OCI-M2 (cell line): ENCODE data around the gene THAP2.
A peak's percentile ranks its signal among the peaks of the same experiment; 100 is the strongest.

Source experiments
- DNase-seq: peaks from one replicate; lab custom pipeline; 2025; ENCODE audit not compliant: unreplicated experiment; lab: John Stamatoyannopoulos, UW

THAP2 gene

DNA sequence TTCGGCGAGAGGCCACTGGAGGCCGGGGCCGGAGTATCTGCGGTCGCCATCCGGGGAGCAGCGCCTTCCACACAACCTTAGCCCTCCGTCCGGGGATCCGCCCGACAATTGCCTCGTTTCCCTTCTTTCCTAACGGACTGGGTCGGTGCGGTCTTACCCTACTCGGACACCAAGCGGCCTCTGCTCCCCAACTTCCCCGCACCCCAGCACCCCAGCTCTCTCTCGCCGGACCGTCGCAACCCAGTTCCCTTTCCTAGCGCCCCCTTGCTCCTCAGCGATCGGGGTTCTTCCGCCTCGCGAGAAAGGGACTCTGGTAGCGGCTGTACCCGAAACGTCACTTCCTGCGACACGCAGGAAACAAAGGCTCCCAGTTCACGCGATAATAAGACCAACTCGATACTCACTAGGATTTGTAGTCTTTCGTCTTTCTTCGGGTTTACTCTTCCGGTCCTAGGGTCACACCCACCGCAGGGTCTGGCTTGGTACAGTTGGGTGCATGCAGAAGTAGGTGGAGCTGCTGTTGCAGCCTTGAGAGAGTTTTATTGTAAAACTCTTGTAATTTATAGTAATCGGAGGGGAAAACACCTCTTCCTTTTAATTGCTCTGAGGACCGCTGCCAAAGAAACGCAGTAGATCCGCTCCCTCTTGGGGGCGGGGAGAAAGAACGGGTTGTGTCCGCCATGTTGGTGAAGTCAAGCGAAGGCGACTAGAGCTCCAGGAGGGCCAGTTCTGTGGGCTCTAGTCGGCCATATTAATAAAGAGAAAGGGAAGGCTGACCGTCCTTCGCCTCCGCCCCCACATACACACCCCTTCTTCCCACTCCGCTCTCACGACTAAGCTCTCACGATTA lies at the start of gene THAP2, which contains the start of gene ZFC3H1:
THAP2 (plus strand) TSS at position 741 of the 850 bp plus-strand sequence. CDS start 209 bp downstream, outside the sequence.
ZFC3H1 (minus strand) TSS at position 288 of the 850 bp plus-strand sequence; CDS start at position 50, 238 bp downstream.
- DNase-seq, result peak; percentile 94

DNA sequence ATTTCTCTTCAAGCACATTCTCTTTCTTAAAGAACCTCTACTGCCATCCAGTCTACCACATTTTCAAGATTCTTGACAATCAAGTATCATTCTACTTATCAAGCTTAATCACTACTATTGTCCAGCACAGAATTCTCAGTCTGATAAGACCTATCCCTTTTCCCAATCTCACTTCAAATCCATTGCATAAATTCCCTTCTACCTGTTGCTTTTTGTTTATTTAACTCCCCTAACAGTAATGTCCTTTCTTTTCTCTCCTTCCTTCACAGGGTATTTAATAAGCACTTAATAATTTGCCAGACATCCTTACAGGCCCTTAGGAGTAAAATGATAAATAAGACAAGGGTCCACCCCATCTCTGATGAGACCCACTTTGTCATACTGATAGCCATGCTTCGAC lies 42.2 kb upstream of the THAP2 start:
- DNase-seq, result no peak

DNA sequence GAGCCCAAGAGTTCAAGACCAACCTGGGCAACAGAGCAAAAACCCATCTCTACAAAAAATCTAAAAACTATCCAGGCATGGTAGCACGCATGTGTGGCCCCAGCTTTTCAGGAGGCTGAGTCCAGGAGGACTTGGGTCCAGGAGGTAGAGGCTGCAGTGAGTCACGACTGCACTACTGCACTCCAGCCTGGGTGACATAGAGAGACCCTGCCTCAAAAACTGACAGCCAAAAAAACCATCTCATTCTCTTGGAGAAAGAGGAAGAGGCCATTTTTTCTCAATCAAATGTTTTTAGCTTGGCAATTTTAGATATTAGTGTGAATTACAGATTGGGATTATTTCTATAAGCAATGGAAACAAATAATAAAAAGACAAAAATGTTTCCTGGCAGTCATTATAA lies 38.6 kb upstream of the THAP2 start:
- no peak for DNase-seq

DNA sequence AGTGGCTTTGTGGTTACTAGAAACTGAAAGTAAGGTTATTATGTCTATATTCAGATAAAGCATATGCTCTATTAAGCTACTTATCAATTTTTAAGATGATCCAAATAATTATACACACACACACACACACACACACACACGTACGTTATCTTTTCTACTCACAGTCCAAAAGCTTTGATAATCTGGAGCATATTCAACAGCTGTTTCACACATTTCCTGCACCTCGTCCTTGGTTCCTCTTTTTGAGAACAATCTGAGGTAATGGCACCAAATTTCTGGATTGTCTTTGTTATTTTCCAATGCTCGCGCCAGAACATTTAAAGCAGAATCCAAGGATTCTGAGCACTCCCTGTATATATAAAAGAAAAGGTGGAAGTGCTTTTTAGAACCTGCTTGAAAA lies 38.0 kb upstream of the THAP2 start:
- DNase-seq, result no peak

DNA sequence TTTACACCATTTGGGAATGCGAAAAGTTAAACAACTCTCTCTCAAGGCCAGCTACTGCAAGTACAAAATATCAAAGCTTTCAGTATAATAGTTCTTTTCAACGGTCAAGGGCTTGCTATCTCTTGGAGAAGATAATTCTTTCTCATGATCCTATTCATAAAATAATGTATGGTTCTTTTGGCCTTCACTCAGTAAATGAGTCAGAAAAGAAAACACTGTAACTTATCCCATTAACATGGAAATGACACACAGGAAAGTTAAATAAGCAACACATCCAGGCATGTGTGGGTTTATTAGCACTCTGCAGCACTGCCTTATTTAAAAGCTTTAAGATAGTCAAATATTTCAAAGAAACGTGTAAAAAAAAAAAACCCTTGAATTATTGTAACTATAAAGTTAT lies 37.3 kb upstream of the THAP2 start:
- DNase-seq, result no peak

DNA sequence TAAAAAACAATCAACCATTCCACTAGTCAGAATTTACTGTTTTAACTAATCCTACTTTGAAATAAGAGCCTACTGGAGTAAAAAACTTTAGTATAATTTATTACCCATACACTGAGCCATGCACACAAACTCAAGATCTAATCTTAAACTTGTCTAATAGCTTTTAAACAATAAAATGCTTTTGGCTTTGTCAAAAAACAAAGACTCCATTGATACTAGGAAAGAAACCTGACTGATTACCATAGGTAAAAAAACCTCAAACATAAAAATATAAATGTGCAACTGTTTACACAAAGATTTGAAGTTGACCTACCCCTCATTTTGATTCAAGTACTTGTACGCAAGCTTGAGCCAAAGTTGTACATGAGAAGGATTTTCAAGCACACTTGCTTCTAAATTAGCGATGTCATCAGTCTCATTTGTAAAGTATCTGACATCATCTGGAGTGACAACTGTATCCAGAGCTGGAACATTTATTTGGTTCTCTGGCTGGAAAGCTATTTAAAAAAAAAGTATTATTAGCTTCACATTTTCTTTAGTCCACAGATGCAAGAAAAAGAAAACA lies 36.6 kb upstream of the THAP2 start:
- DNase-seq, result no peak

DNA sequence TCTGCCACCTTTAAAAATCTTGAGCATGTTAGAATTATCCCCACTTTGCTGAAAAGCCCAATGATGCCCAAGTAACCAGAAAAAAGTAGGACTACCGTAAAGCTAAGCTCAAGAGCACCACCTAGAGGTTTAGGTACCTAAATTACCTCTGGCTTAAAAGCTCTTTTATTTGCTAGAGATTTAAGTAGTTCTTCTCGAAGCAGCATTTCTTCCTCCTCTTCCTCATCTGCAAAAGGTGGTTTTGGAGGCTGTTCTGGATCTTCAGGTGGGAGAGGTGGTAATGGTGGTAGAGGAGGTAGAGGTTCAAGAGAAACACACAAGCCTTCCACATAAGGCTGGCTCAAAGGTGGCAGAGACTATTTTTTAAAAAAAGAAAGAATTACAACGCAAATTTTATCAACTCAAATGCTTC lies 27.4 kb upstream of the THAP2 start:
- no peak for DNase-seq

DNA sequence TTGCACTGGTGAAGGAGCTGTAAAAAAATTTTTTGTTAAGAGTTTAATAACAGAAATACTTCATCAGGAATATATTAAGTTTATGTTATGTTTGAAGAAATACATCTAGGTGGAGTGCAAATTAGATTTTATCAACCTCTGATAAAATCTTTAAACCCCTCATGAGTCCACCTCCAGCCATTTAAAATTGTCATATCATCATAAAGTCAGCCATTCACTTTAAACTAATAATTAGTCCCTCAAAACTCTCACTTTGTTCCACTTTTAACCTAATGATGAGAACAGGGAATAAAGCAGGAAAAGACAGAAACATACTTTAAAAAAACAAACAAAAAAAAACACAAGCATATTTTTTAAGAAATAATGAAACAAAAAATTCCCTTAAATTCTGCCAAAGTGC lies 25.6 kb upstream of the THAP2 start:
- no peak for DNase-seq

DNA sequence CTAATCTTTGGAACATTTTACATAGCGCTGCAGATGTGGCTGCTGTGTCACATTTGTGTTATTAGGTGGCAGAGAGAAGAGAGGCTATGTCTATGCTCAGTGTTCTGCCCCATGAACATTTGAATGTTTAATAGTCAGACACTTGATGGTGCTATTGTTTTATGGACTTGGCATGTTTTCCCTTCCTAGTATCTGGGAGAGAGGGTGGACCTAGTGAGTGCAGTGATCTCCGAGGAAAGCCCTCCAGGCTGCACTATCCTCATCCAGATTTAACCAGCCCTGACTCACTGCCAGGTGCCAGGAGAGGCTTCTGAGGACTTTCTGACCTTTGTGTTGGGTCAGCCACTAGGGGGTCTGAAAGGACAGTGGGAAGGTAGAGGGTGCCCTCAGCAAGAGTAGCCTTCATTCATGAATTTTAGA lies 24.8 kb upstream of the THAP2 start:
- DNase-seq, result no peak

DNA sequence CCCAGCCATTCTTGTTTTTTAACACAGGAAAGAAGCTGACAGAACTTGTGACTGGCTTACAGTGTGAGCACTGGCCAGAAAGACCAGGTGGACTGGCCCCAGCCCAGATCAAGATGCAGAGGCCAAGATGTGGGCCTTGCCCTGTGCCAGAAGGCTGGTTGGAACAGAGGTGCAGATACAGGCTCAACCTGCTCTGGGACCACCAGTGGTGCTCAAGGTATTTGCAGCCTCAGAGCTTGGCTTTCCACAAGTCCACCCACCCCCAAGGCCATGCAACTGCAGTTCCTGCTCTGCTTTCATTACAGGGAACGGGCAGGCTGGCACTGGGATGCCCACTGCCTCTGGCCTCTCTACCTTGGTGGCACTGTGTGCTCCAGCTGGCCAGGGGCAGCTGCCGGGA lies 23.8 kb upstream of the THAP2 start:
- no peak for DNase-seq

DNA sequence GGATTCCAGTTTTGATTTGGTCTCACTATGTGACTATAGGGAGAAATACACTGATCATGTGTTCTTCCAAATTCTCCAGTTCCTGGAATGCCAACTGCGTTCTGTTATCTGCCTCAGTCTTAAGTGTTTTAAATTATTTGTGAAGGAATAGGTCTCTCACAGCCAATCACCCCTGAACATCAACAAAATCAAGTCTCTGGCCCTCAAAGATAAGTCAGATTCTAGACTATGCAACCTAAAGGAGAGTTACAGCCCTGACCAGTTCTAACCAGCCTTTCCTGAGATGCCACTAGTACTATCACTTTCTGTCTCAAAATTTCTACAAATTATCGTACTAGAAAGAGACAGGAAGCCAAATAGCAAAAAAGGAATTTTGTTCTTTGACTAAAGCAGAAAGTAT lies 22.7 kb upstream of the THAP2 start:
- DNase-seq, result no peak

DNA sequence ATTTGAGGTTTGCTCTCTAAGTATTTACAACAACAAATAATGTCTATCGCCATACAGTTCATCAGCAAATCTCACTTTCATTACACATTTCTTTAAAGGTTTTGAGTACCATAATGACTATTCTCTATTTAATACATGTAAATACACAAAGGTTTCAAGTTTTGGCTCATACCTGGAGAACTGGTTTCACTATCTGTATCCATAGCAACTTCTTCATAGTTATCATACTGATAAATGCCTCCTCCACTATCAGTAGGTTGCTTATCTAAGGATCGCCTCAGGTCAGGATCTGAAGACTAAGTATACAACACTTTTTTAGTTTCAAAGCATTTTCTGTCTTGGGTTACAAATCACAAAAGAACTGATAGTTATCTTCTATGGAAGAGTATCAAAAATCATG lies 21.8 kb upstream of the THAP2 start:
- DNase-seq, result no peak

DNA sequence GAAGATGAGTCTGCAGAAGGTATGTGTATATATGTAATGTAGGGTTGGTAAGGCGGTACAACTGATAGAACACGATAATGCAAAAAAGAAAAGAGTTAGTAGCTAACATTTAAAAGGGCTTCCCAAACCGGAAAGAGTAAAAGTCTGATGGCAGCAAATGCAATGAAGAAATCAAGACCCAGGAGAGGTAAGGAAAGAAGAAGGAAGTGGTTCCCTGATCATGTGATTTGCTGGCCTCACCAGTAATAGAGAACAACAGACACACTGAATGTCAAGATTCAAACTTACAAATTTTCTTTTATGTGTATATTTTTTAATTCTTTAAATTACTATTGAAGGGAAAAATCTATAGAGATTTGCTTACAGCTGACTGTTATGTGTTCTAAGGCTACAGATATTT lies 18.8 kb upstream of the THAP2 start:
- no peak for DNase-seq

DNA sequence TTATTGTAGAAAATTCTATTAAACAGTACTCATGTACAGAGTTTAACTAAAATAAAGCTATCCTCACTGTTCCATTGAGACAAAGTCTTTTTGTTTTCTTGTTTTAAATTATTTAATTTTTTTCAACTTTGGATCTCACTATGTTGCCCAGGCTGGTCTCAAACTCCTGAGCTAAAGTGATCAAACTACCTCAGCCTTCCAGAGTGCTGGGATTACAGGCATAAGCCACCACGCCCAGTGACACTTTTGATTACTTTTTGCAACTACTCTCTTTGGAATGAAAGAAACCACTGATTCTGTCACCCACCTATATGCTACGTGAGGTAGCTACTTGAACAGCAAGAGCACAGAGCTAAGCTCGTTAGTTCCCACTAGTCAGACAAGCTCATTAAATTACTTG lies 17.6 kb upstream of the THAP2 start:
- no peak for DNase-seq

DNA sequence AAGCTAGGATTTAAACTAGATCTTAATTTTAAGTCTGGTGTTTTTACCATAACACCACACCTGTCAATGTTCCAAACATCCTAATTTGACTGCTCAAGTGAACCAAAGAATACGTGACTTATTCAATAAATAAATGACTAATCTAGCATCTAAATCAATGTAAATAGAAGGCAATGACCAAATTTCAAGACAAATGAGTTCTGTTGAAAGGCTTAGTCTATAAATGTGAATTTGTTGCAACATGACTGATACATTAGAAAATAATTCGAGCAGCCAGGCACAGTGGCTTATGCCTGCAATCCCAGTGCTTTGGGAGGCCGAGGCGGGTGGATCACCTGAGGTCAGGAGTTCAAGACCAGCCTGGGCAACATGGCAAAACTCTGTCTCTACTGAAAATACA lies 15.6 kb upstream of the THAP2 start:
- DNase-seq, result no peak

DNA sequence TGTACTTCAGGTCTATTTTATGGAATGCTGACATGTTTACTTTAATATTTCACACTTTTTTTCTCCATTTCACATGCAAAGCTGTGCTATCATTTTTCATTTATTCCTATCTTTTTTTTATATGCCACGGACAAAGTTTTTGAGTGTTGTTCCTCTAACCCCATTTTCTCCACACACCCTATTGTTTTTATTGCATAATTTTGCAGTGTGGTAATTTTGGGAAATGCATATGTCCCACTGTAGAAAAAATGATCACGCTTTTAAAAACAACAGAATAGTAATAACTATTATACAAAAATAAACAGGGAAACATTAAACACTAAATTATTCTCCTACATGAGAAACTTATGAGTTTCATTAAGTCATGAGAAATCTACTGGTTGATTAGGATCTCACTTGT lies 14.7 kb upstream of the THAP2 start:
- no peak for DNase-seq

DNA sequence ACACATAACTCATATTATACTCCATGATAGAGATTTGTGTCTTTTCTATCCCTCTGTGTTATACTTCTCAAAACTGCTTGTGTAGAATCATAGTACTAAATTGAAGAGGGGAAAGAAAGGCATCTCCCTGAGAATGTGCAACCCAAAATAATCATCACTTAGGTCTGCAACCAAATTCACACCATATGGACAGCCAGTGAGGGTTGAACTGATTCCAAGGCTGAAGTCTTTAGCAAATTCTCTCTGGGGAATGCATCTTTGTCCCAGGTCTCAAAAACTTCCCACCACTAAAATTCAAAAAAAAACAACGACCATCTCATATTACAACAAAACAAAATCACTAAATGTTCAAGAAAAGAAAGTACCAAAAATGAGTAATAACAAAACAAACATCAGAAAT lies 11.4 kb upstream of the THAP2 start:
- no peak for DNase-seq

DNA sequence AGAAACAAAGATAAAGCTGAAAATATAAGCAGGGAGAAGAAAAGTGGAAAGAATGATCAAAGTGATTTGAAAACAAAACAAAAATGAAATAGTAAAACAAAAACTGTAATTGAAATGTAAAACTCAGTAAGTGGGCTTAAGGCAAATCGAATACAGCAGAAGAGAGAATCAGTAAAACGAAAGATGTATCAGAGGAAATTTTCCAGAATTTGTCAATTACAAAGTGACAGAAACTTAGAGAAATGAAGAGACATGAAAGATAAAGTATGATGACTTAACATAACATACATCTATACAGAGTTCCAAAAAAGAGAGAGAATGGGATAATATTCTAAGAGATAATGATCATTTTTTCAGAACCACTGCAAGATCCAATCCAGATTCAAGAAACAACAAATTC lies 11.0 kb upstream of the THAP2 start:
- no peak for DNase-seq

DNA sequence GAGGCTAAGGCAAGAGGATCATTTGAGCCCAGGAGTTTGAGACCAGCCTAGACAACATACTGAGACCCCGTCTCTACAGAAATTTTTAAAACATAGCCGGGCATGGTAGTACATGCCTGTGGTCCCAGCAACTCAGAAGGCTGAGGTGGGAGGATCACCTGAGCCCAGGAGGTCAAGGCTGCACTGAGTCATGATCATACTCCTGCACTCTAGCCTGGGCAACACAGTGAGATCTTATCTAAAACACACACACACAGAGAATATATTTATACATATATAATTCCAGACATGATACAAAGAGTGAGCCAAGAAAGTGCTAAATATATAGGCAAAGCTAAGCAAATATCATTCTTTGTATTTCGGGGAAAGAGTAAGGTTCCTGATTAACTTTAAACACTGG lies 9.9 kb upstream of the THAP2 start:
- no peak for DNase-seq

DNA sequence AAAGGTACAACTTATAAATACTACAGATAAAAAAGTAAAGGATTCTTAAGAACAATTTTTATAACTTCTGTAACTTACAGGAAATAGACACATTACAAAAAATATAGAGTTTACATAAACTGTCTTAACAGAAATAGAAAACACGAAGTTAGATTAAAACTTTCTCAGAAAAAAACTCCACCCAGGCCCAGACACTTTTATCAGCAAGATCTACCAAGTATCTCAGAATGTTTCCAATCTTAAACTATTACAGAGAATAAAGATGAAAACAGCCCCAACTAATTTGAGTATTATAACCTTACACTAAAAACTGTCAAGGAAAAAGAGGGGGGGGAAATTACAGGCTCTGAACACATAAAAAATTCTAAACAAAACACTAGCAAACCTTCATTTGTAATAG lies 8.6 kb upstream of the THAP2 start:
- no peak for DNase-seq

DNA sequence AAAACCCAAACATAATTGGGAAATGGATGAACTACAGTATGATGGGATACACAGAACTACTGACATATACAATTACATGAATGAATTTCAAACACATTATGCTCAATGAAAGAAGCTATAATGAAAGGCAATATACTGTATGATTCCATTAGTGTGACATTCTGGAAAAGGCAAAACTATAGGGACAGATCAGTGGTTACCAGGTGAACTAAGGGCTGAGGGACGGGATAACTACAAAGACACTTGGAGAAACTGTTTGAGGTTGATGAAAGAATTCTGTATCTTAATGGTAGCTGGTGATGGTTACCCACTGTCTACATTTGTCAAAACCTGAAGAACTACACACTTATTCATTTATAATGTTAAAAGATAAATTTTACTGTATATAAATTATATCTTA lies 8.2 kb upstream of the THAP2 start:
- no peak for DNase-seq

DNA sequence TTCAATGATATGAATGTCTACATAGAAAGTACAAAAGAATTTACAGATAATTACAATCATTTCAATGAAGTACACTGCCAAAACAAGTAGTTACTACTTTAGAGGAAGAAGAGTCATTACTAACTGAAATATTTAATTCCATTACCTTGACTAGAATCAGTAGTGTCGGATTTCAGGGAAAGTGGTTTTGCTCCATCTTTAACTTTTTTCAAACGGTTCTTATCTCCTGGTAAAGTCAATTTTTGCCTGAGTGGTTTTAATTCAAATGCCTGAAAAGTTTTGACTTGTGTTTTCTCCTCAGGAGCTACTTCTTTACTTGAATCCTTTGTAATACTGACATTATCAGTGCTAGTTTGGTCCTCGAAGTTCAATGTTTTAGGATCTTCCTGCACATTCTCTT lies 7.4 kb upstream of the THAP2 start:
- no peak for DNase-seq
